IMR-90 (cell line): ENCODE measurements around the gene LENEP. TPM values are rescaled to one million over a fixed set of nuclear protein-coding genes. Genes with fewer than 3 reads are reported as not detected.

Source experiments
- ATAC-seq: fragments of 200-7000 bp; cut with Tn5 transposase; 2 replicates; pipeline ENCODE4 v1.9.1; 2020; ENCODE audit warnings: low read depth, mild to moderate bottlenecking, moderate library complexity
- BruUV-seq: library from RNA; stranded (reverse); fragments of 400-500 nt; replicated peaks from 2 replicates; lab custom pipeline; 2021; lab: Mats Ljungman, UMichigan
- CTCF ChIA-PET: fragments of 300-600 bp; formaldehyde crosslinking; extraction: SDS; loops from one replicate; lab custom pipeline; 2021; ENCODE audit warnings: antibody characterized with exemption; lab: Yijun Ruan, JAX
- POLR2A ChIA-PET: fragments of 300-600 bp; sonication (Branson Sonifier 250); formaldehyde crosslinking; loops from one replicate; lab custom pipeline; 2022; ENCODE audit warnings: antibody characterized with exemption; ENCODE audit not compliant: unreplicated experiment; lab: Charles Lee
- DNase-seq: peaks from one replicate; pipeline ENCODE4 v3.0.0; 2013
- H2AFZ ChIP-seq: replicated peaks from 2 replicates; pipeline ENCODE3; 2013; ENCODE audit warnings: low read length, mild to moderate bottlenecking; ENCODE audit not compliant: poor library complexity
- H2AK5ac ChIP-seq: 2 replicates; pipeline ENCODE4 v1.6.1; 2013; ENCODE audit warnings: low read depth, low read length, inconsistent platforms
- H2AK9ac ChIP-seq: replicated peaks from 2 replicates; pipeline ENCODE3; 2013; ENCODE audit warnings: mild to moderate bottlenecking, low read depth, low read length, moderate library complexity; ENCODE audit not compliant: poor library complexity
- H2BK120ac ChIP-seq: 2 replicates; pipeline ENCODE4 v1.6.1; 2013; ENCODE audit warnings: low read depth, low read length, inconsistent platforms
- H2BK15ac ChIP-seq: 3 replicates; pipeline ENCODE4 v1.6.1; 2013; ENCODE audit warnings: low read depth, low read length, inconsistent platforms
- H2BK20ac ChIP-seq: 2 replicates; pipeline ENCODE4 v1.6.1; 2013; ENCODE audit warnings: low read depth, mild to moderate bottlenecking, inconsistent platforms, low read length, moderate library complexity
- H2BK5ac ChIP-seq: 2 replicates; pipeline ENCODE4 v1.6.1; 2013; ENCODE audit warnings: mild to moderate bottlenecking, low read depth, low read length, inconsistent platforms; ENCODE audit not compliant: poor library complexity, severe bottlenecking
- H3K14ac ChIP-seq: replicated peaks from 2 replicates; pipeline ENCODE4 v1.6.1; 2013; ENCODE audit warnings: low read depth, low read length, inconsistent platforms
- H3K18ac ChIP-seq: 2 replicates; pipeline ENCODE4 v1.6.1; 2013; ENCODE audit warnings: low read depth, low read length, control low read depth
- H3K23ac ChIP-seq: 2 replicates; pipeline ENCODE4 v1.6.1; 2013; ENCODE audit warnings: low read depth, low read length, inconsistent platforms
- H3K27ac ChIP-seq: 2 replicates; pipeline ENCODE4 v1.5.1; 2013; ENCODE audit warnings: mild to moderate bottlenecking, control low read depth, low read length; ENCODE audit not compliant: insufficient read depth
- H3K27me3 ChIP-seq: 2 replicates; pipeline ENCODE4 v1.6.1; 2013; ENCODE audit warnings: low read length; ENCODE audit not compliant: control insufficient read depth, insufficient read depth
- H3K36me3 ChIP-seq: 2 replicates; pipeline ENCODE4 v1.6.1; 2013; ENCODE audit warnings: low read length, mixed read lengths; ENCODE audit not compliant: control insufficient read depth, insufficient read depth
- H3K4ac ChIP-seq: 2 replicates; pipeline ENCODE4 v1.6.1; 2013; ENCODE audit warnings: low read depth, low read length, inconsistent platforms
- H3K4me1 ChIP-seq: 2 replicates; pipeline ENCODE4 v1.6.1; 2013; ENCODE audit warnings: low read length, mixed read lengths; ENCODE audit not compliant: control insufficient read depth, insufficient read depth
- H3K4me2 ChIP-seq: 2 replicates; pipeline ENCODE4 v1.6.1; 2013; ENCODE audit warnings: low read depth, mild to moderate bottlenecking, control low read depth, low read length, moderate library complexity
- H3K4me3 ChIP-seq: 2 replicates; pipeline ENCODE4 v1.5.1; 2013; ENCODE audit warnings: low read depth, mild to moderate bottlenecking, control low read depth, low read length, moderate library complexity; ENCODE audit not compliant: insufficient read depth
- H3K56ac ChIP-seq: 2 replicates; pipeline ENCODE4 v1.6.1; 2013; ENCODE audit warnings: low read length, inconsistent platforms; ENCODE audit not compliant: insufficient read depth; ENCODE audit errors: extremely low read depth
- H3K79me1 ChIP-seq, 2 experiments: 2 replicates each; pipeline ENCODE4 v1.6.1; 2013; ENCODE audit warnings: low read length in 2 of 2, inconsistent platforms in 1 of 2, low read depth in 1 of 2
- H3K9ac ChIP-seq: 2 replicates; pipeline ENCODE4 v1.6.1; 2013; ENCODE audit warnings: low read depth, low read length, control low read depth
- H3K9me1 ChIP-seq: 2 replicates; pipeline ENCODE4 v1.6.1; 2013; ENCODE audit warnings: low read length, inconsistent platforms; ENCODE audit not compliant: insufficient read depth
- H3K9me3 ChIP-seq: 2 replicates; pipeline ENCODE4 v1.6.1; 2013; ENCODE audit warnings: low read length; ENCODE audit not compliant: control insufficient read depth, insufficient read depth
- H4K20me1 ChIP-seq: 2 replicates; pipeline ENCODE4 v1.6.1; 2013; ENCODE audit warnings: low read length, inconsistent platforms; ENCODE audit not compliant: insufficient read depth
- H4K5ac ChIP-seq: 2 replicates; pipeline ENCODE4 v1.6.1; 2013; ENCODE audit warnings: mild to moderate bottlenecking, low read depth, low read length, control low read depth
- H4K8ac ChIP-seq, 2 experiments: 2 replicates each; pipeline ENCODE4 v1.6.1; 2013; ENCODE audit warnings: low read depth in 2 of 2, low read length in 2 of 2, control low read depth in 1 of 2, inconsistent platforms in 1 of 2
- H4K91ac ChIP-seq: 2 replicates; pipeline ENCODE4 v1.6.1; 2013; ENCODE audit warnings: low read depth, low read length, inconsistent platforms; ENCODE audit not compliant: insufficient read depth
- BHLHE40 ChIP-seq: fragments of 150-350 bp; IDR thresholded peaks from 2 replicates; pipeline ENCODE4 v1.6.1; 2016; ENCODE audit warnings: mild to moderate bottlenecking, low read depth, low read length
- ELK1 ChIP-seq: fragments of 150-350 bp; IDR thresholded peaks from 2 replicates; pipeline ENCODE4 v1.6.1; 2016; ENCODE audit warnings: low read depth, mild to moderate bottlenecking, low read length, moderate library complexity, borderline replicate concordance
- FOS ChIP-seq: fragments of 150-350 bp; IDR thresholded peaks from 2 replicates; pipeline ENCODE4 v1.6.1; 2016; ENCODE audit warnings: low read depth, low read length
- MXI1 ChIP-seq: IDR thresholded peaks from 2 replicates; pipeline ENCODE4 v1.6.1; 2012; ENCODE audit warnings: low read depth, mild to moderate bottlenecking, low read length, moderate library complexity, borderline replicate concordance
- RAD21 ChIP-seq: IDR thresholded peaks from 2 replicates; pipeline ENCODE4 v1.6.1; 2012; ENCODE audit warnings: low read length, improper control_type of control experiment
- WGBS, 2 experiments: methylation state at CpG; one replicate each; pipeline versions ENCODE4 v1.1.5 to v1.1.7; 2013; ENCODE audit warnings: missing lambda C conversion rate in 2 of 2; ENCODE audit not compliant: insufficient read length in 1 of 2; ENCODE audit errors: extremely low coverage in 2 of 2; 5-methylcytosine and 5-hydroxymethylcytosine counted together
- dilution Hi-C: fragments of 300-500 bp; cut with HindIII; formaldehyde crosslinking; loops from one replicate; pipeline ENCODE4 v1.14.3; 2018; ENCODE audit warnings: low sequenced_read_pairs; ENCODE audit not compliant: unreplicated experiment
- in situ Hi-C: fragments of 300-500 bp; cut with MboI; formaldehyde crosslinking; loops from 3 replicates; pipeline ENCODE4 v1.14.3; 2019; ENCODE audit warnings: low sequenced_read_pairs, inconsistent platforms, mixed read lengths
- intact Hi-C: fragments of 100-400 bp; cut with micrococcal nuclease; formaldehyde crosslinking; loops from 2 replicates; pipeline ENCODE4 v1.10.0; 2022
- polyA plus RNA-seq, 3 experiments: library from polyadenylated mRNA; depleted of rRNA; stranded (reverse); fragments of >200 nt; gene quantifications; 2 replicates each; pipeline ENCODE4 v1.2.3, GENCODE V29; 2012; ENCODE audit warnings: low replicate concordance in 1 of 3
- total RNA-seq: library from RNA; depleted of rRNA; stranded (reverse); fragments of >200 nt; gene quantifications from 2 replicates; pipeline ENCODE4 v1.2.3, GENCODE V29; 2012

LENEP gene
- total and polyA plus RNA-seq, 2 of the 4 experiments (the other 2 are of a cell fraction) = not detected

- TF ChIP-seq MXI1 (no peak), BHLHE40 (no peak)
These were observed 26.2 kb downstream of the LENEP start (continued) for GRCh38 chr1:155019377-155020245.

GRCh38 chr1:155022136-155022926 is 28.9 kb downstream of the LENEP start:
- Histone ChIP-seq H3K27ac (no peak overlapping the region), H2BK120ac (no peak overlapping the region), H3K23ac (no peak overlapping the region), H4K20me1 (no peaks in the 10 kb centered on the region), H3K36me3 (no peaks in the 10 kb centered on the region), H3K79me1 (no peaks in the 10 kb centered on the region; a peak in 1 of 4 replicates), H3K56ac (no peak overlapping the region), H3K14ac (no peak overlapping the region), H2AK9ac (no peak overlapping the region), H3K4me1 (peaks cover 6% of the 10 kb centered on the region; the same call in 1 of the 2 replicates), H3K27me3 (peaks cover 2% of the 10 kb centered on the region; the same call in 1 of the 2 replicates), H2BK5ac (no peak overlapping the region), H4K5ac (no peak overlapping the region), H3K4me3 (no peak overlapping the region), H2BK20ac (no peak overlapping the region), H3K9ac (no peak overlapping the region), H2BK15ac (no peak overlapping the region), H2AK5ac (no peak overlapping the region; the same call in 1 of the 2 replicates), H4K8ac (no peak overlapping the region), H3K18ac (no peak overlapping the region), H3K4me2 (no peak overlapping the region), H3K4ac (no peak overlapping the region), H3K9me3 (no peaks in the 10 kb centered on the region), H2AFZ (no peak overlapping the region), H4K91ac (no peak overlapping the region), H3K9me1 (peaks cover 6% of the 10 kb centered on the region)
- WGBS, 2 experiments = 84% methylated on average over 4 of the region's 8 CpGs; no CpG with 5 or more reads in 1 of the 2 experiments
- dilution Hi-C loops (no loop called here), in situ Hi-C loops (no loop called here), intact Hi-C loops (no loop called here)
- TF ChIP-seq ELK1 (no peak), RAD21 (no peak), MXI1 (no peak), FOS (no peak)
- ChIA-PET CTCF (no interaction called here), POLR2A (no interaction called here)
- ATAC-seq (no peak), DNase-seq (no peak)
- no TSS peak for BruUV-seq
